ENCODE results near the gene F13A1.

Gene F13A1

GRCh38 chr6:6319952-6320811 is at the start of gene F13A1:
Gene F13A1 (minus strand): TSS chr6:6320662. CDS start chr6:6318664, 1,998 bp downstream.
- no peak for DNase-seq (ENCODE audit: insufficient read length, low spot score)
- no peak for FAIRE-seq

- no peak for FAIRE-seq
- no peak for DNase-seq (ENCODE audit: insufficient read length, low spot score)
Observed at GRCh38 chr6:6368684-6369052, 48.2 kb upstream of the F13A1 start.

DNA sequence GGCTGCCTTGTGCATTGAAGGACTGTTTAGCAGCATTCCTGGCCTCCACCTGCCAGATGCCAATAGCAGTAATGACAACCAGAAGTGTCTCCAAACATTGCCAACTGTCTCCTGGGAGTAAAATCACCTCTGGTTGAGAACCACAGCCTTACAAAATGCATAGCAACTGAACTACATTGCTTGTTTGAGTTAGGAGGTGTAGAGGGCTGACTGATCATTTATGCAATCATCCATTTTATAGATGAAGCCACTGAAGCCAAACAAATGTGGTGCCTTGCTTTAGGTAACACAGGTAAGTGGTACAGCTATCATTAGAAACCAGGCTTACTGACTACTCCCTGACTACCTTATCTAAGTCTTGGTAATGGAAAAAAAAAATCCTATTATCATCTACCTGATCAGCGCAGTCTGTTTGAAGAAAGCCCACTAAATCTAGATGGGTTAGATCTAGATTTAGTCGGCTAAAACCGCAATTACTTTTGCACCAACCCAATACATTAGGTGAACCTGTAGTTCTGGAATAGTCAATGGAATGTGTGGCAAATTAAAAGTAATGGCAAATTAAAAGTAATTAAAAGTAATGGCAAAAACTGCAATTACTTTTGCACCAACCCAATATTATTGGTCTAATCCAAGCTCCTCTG is 47.7 kb upstream of the F13A1 start:
- DNase-seq (ENCODE audit: insufficient read length, low spot score) (no peak), FAIRE-seq (no peak)

DNA sequence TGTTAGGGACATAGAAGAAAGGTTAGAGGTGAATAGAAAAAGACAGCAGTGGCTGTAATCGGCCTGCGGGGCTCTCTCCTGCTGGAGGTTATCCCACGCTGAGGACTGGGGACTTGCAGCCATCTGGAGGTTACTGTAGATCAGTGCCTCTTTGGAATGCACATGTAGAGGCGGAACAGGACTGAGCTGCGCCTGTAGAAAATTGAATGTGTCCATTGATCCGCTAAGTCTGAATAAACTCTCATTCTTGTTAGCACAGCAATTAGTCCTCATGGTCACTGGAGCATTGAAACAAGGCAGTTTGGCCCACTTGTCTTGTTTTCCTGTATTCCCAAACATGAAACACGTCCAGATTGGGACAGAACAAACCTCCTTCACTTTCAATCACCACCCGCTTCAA is 46.3 kb upstream of the F13A1 start:
- DNase-seq (ENCODE audit: insufficient read length, low spot score) (no peak), FAIRE-seq (no peak)

GRCh38 chr6:6365242-6365641 is 44.8 kb upstream of the F13A1 start:
- no peak for FAIRE-seq

DNA sequence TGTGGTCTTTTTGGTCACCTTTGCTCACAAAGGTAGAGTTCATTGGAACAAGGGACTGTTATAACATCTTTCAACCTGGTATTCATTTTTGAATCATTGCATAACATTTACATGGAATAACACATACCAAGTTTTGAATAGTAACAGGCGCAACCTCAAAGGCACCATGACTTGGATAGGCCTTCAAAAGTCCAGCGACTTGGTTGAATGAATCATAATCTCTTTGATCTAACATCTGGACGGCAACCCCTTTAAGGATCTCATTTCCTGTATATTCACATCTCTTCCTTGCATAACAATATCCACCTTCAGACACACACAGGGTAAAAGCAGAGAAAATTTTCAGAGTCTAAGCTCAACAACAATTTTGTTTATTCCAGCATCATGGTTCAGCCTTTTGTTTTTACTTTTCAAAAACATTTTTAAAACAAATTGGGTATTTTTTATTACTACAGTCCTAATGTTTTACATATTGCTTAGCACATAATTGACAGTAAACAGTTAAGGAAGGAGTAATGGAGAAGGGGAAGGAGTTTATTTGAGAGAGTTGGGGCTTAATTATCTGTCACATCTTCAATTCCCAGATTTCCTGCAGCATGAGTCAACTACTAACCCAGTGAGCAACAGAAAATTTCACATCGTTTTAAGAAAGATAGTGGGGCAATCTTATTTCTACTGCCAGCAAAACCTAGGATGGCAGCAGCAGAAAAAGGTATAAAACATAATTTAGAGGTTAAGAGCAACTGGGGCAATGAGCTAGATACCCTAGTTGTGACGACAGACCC is 41.8 kb upstream of the F13A1 start:
- FAIRE-seq (no peak), DNase-seq (ENCODE audit: insufficient read length, low spot score) (no peak)

More at GRCh38 chr6:6365242-6365641, 44.8 kb upstream of the F13A1 start:
- no peak for DNase-seq (ENCODE audit: insufficient read length, low spot score)

DNA sequence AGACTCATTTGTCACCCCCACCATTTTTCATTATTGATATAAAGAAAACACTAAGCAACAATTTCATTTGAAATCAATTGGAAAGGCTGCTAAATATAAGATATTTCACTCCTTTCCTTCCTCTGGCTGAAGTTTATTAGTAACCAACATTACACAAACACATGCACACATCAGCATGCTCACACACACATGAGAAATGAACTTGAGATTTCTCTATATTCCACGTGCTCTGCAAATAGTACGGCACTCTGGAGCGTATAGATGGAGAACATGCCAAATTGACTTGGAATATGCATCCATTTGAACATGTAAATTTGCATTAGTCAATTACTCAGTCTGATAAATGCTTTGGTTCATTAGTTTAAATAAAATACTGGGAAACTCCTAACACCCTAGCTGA is 37.1 kb upstream of the F13A1 start:
- no peak for DNase-seq (ENCODE audit: insufficient read length, low spot score)
- no peak for FAIRE-seq

DNA sequence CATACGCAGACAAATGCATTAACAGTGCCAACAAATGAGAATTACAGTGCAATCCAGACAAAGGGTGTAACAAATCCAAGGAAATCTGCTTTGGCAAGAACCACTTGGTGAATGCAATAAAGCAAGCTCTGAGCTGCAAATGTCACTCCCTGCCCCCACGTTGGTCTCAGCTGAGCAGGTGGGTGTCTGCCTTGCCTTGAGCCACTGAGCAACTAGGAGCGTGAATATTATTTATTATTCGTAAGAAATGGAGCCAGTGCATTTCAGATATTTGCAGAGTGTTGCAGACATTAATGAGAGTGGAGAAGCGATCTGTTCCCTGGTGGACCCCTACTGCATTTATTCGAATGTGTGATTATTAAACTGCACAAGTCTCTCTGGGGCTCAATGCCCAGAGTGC is 36.6 kb upstream of the F13A1 start:
- DNase-seq (ENCODE audit: insufficient read length, low spot score) (no peak), FAIRE-seq (no peak)

- peak; percentile 95 for FAIRE-seq
- DNase-seq (ENCODE audit: insufficient read length, low spot score) = no peak
Observed at GRCh38 chr6:6352772-6353171, 32.3 kb upstream of the F13A1 start.

DNA sequence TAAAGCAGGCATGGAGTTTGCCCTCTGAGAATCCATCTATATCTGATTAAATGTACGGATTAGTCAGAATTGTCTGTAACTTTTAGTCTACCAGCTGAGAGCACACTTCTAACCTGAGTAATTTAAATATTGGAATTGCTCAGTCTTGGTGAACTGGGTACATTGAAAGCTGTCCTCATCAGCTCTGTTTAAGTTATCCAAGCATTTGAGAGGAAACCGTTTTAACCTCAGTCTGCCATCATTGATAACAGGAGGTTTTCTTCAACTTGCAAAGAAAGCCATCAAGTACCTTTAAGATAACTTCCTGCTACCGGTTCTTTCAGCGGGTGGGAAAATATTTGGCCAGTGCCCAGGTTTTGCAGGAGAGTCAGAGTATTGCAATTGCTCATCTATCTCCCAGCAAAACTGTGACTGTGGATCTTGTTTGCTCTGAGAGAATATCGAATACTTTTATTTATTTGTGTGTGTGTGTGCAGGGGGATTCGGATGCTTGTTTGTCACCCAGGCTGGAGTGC is 31.1 kb upstream of the F13A1 start:
- FAIRE-seq = no peak
- no peak for DNase-seq (ENCODE audit: insufficient read length, low spot score)

DNA sequence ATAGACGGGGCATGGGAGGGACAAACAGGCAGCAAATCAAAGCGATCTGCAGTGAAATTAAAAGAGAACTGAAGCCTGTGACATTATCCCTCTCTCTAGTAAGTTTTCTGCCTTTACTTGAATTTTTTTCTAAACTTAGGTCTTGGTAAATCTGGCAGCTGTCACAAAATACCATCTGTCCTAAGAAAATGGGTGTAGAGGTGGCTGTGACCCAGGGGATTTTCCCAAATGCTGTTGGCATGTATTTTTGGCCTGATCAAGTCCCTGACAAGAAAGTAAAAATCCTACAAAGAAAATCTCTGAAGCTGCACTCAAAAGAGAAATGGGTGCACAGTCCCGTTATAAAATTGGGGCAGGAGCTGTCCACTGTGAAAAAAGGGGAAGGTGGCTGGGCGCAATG is 30.2 kb upstream of the F13A1 start:
- no peak for FAIRE-seq
- DNase-seq (ENCODE audit: insufficient read length, low spot score) = no peak

- FAIRE-seq (no peak), DNase-seq (ENCODE audit: insufficient read length, low spot score) (no peak)
Observed at GRCh38 chr6:6348256-6348655, 27.8 kb upstream of the F13A1 start.

- FAIRE-seq (no peak), DNase-seq (ENCODE audit: insufficient read length, low spot score) (no peak)
Observed at GRCh38 chr6:6346427-6347023, 26.1 kb upstream of the F13A1 start.

- no peak for DNase-seq (ENCODE audit: insufficient read length, low spot score)
- no peak for FAIRE-seq
Observed at GRCh38 chr6:6333501-6333900, 13.0 kb upstream of the F13A1 start.

DNA sequence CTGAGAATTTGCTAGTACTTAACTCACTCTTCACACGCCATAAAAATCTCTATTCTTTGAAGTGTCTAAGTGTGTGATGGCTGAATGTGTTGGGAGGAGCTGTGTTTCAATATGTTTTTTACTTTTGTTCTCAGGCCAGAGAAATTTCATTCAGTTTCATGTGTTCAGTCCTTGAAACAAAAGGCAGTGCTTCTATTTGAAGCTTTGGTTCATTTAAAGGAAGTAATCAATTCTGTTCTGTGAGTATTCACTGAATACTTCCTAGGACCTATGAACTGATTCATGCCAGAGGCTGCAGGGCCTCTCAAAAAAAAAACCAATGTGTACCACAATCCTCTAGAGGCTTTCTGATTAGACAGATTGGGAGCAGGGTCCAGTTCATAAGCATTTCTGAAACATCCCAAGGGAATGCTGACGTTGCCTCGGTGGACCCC is 12.4 kb upstream of the F13A1 start:
- no peak for FAIRE-seq
- DNase-seq (ENCODE audit: insufficient read length, low spot score) = no peak

- DNase-seq (ENCODE audit: insufficient read length, low spot score) (no peak), FAIRE-seq (no peak)
Observed at GRCh38 chr6:6331946-6332601, 11.6 kb upstream of the F13A1 start.

- FAIRE-seq = no peak
Observed at GRCh38 chr6:6331393-6331792, 10.9 kb upstream of the F13A1 start.

GRCh38 chr6:6330407-6330806 is 9.9 kb upstream of the F13A1 start:
- no peak for FAIRE-seq

More at GRCh38 chr6:6331393-6331792, 10.9 kb upstream of the F13A1 start:
- DNase-seq (ENCODE audit: insufficient read length, low spot score) = no peak

GRCh38 chr6:6328451-6328850 is 8.0 kb upstream of the F13A1 start:
- FAIRE-seq = no peak

More at GRCh38 chr6:6330407-6330806, 9.9 kb upstream of the F13A1 start:
- DNase-seq (ENCODE audit: insufficient read length, low spot score) = no peak

GRCh38 chr6:6323352-6323751 is 2.9 kb upstream of the F13A1 start:
- FAIRE-seq = no peak
- DNase-seq (ENCODE audit: insufficient read length, low spot score) = no peak

More at GRCh38 chr6:6328451-6328850, 8.0 kb upstream of the F13A1 start:
- no peak for DNase-seq (ENCODE audit: insufficient read length, low spot score)

Data from HTR-8/SVneo (cell line).